GM19452 (cell line): ENCODE data around the gene APCDD1.

Experiments used
- ATAC-seq: cut with Tn5 transposase; IDR thresholded peaks from one replicate; pipeline ENCODE4 v1.9.1; 2021; ENCODE audit not compliant: unreplicated experiment

APCDD1 gene

GRCh38 chr18:10453806-10454680 lies at the start of gene APCDD1:
APCDD1 (plus strand) TSS chr18:10454635; CDS start chr18:10454982, 347 bp downstream.
- no peak for ATAC-seq

- no peak for ATAC-seq
Measured at GRCh38 chr18:10405014-10405493, 49.4 kb upstream of the APCDD1 start.

GRCh38 chr18:10405816-10406663 lies 48.4 kb upstream of the APCDD1 start:
- ATAC-seq: no peak

GRCh38 chr18:10408131-10408530 lies 46.3 kb upstream of the APCDD1 start:
- no peak for ATAC-seq

- ATAC-seq: no peak
Measured at GRCh38 chr18:10409041-10409440, 45.4 kb upstream of the APCDD1 start.

GRCh38 chr18:10410472-10411308 lies 43.7 kb upstream of the APCDD1 start:
- no peak for ATAC-seq

- no peak for ATAC-seq
Measured at GRCh38 chr18:10412933-10413332, 41.5 kb upstream of the APCDD1 start.

GRCh38 chr18:10413722-10414121 lies 40.7 kb upstream of the APCDD1 start:
- no peak for ATAC-seq

- no peak for ATAC-seq
Measured at GRCh38 chr18:10414293-10414842, 40.1 kb upstream of the APCDD1 start.

- ATAC-seq: no peak
Measured at GRCh38 chr18:10416065-10416464, 38.4 kb upstream of the APCDD1 start.

- no peak for ATAC-seq
Measured at GRCh38 chr18:10417191-10417590, 37.2 kb upstream of the APCDD1 start.

- no peak for ATAC-seq
Measured at GRCh38 chr18:10417664-10418063, 36.8 kb upstream of the APCDD1 start.

GRCh38 chr18:10418836-10419235 lies 35.6 kb upstream of the APCDD1 start:
- ATAC-seq: no peak

GRCh38 chr18:10419420-10420103 lies 34.9 kb upstream of the APCDD1 start:
- ATAC-seq: no peak

GRCh38 chr18:10420561-10421352 lies 33.7 kb upstream of the APCDD1 start:
- ATAC-seq: no peak

GRCh38 chr18:10421859-10422258 lies 32.6 kb upstream of the APCDD1 start:
- no peak for ATAC-seq

GRCh38 chr18:10422731-10423130 lies 31.7 kb upstream of the APCDD1 start:
- no peak for ATAC-seq

- no peak for ATAC-seq
Measured at GRCh38 chr18:10424585-10425307, 29.7 kb upstream of the APCDD1 start.

GRCh38 chr18:10430677-10431076 lies 23.8 kb upstream of the APCDD1 start:
- no peak for ATAC-seq
